HepG2 (cell line): Measurements from ENCODE around the gene KIF5B. TPM values are rescaled to one million over a fixed set of nuclear protein-coding genes. Genes with fewer than 3 reads are reported as not detected.
A peak's percentile ranks its signal among the peaks of the same experiment; 100 is the strongest.

Experiments
- ARID4A ChIP-seq: sonication (generic); formaldehyde crosslinking; IDR thresholded peaks from 2 replicates; pipeline ENCODE4 v1.5.0; 2020; ENCODE audit warnings: mild to moderate bottlenecking, missing genetic modification reagents, borderline replicate concordance
- ATF7 ChIP-seq, 2 experiments: fragments of 450-650 bp in 1 of 2; sonication (generic) in 1 of 2; formaldehyde crosslinking in 1 of 2; IDR thresholded peaks; 2 replicates each; pipeline versions ENCODE4 v1.4.0 to v1.6.1; 2016 to 2020; ENCODE audit warnings: antibody characterized with exemption in 1 of 2, mild to moderate bottlenecking in 1 of 2, missing genetic modification reagents in 1 of 2
- ATM ChIP-seq: fragments of 450-650 bp; IDR thresholded peaks from 2 replicates; pipeline ENCODE4 v1.7.1; 2017; ENCODE audit warnings: mild to moderate bottlenecking, borderline replicate concordance
- CAMTA2 ChIP-seq: sonication (generic); formaldehyde crosslinking; IDR thresholded peaks from 2 replicates; pipeline ENCODE4 v1.4.0; 2020; ENCODE audit warnings: mild to moderate bottlenecking, missing genetic modification reagents, borderline replicate concordance
- CC2D1A ChIP-seq: sonication (generic); formaldehyde crosslinking; IDR thresholded peaks from 2 replicates; pipeline ENCODE4 v1.8.1; 2023; ENCODE audit warnings: mild to moderate bottlenecking, missing genetic modification reagents
- CREBL2 ChIP-seq: sonication (generic); formaldehyde crosslinking; IDR thresholded peaks from 2 replicates; pipeline ENCODE4 v1.8.1; 2023; ENCODE audit warnings: missing genetic modification reagents, mild to moderate bottlenecking, borderline replicate concordance
- ETV5 ChIP-seq: IDR thresholded peaks from 2 replicates; pipeline ENCODE4 v1.6.1; 2018; ENCODE audit warnings: missing biosample characterization, missing genetic modification reagents, inconsistent platforms, borderline replicate concordance
- KDM1A ChIP-seq: IDR thresholded peaks from 2 replicates; pipeline ENCODE4 v1.6.1; 2016; ENCODE audit warnings: missing compliant biosample characterization
- MAX ChIP-seq: IDR thresholded peaks from 2 replicates; pipeline ENCODE4 v1.6.1; 2012; ENCODE audit warnings: inconsistent platforms
- MLLT10 ChIP-seq: sonication (generic); formaldehyde crosslinking; IDR thresholded peaks from 2 replicates; pipeline ENCODE4 v1.4.0; 2020; ENCODE audit warnings: missing genetic modification reagents
- MLX ChIP-seq: IDR thresholded peaks from 2 replicates; pipeline ENCODE4 v1.6.1; 2016
- PTBP1 ChIP-seq: fragments of 200-400 bp; formaldehyde crosslinking; IDR thresholded peaks from 2 replicates; pipeline ENCODE4 v1.6.1; 2018; ENCODE audit warnings: low read length, low read depth; ENCODE audit not compliant: poor library complexity, severe bottlenecking
- RFXAP ChIP-seq: sonication (generic); formaldehyde crosslinking; IDR thresholded peaks from 2 replicates; pipeline ENCODE4 v1.4.0; 2020; ENCODE audit warnings: missing genetic modification reagents, borderline replicate concordance
- SIX1 ChIP-seq: sonication (generic); formaldehyde crosslinking; IDR thresholded peaks from 2 replicates; pipeline ENCODE4 v1.4.0; 2020; ENCODE audit warnings: missing genetic modification reagents, borderline replicate concordance
- SMARCC2 ChIP-seq: fragments of 450-650 bp; IDR thresholded peaks from 2 replicates; pipeline ENCODE4 v1.6.1; 2017; ENCODE audit warnings: antibody characterized with exemption, mild to moderate bottlenecking
- SP5 ChIP-seq: IDR thresholded peaks from 2 replicates; pipeline ENCODE4 v1.6.1; 2016; ENCODE audit warnings: low read depth, borderline replicate concordance
- TAF15 ChIP-seq: fragments of 200-400 bp; formaldehyde crosslinking; IDR thresholded peaks from one replicate; pipeline ENCODE4 v1.6.1; 2018; ENCODE audit warnings: mild to moderate bottlenecking, low read depth, low read length; ENCODE audit not compliant: poor library complexity, severe bottlenecking
- THAP11 ChIP-seq: IDR thresholded peaks from 2 replicates; pipeline ENCODE4 v1.6.1; 2016; ENCODE audit warnings: missing biosample characterization, missing genetic modification reagents
- TIGD3 ChIP-seq: sonication (generic); formaldehyde crosslinking; IDR thresholded peaks from 2 replicates; pipeline ENCODE4 v1.5.1; 2020; ENCODE audit warnings: mild to moderate bottlenecking, missing genetic modification reagents, borderline replicate concordance
- ZFP91 ChIP-seq: sonication (generic); formaldehyde crosslinking; IDR thresholded peaks from 2 replicates; pipeline ENCODE4 v1.9.0; 2022; ENCODE audit warnings: missing genetic modification reagents, mild to moderate bottlenecking, borderline replicate concordance
- ZNF138 ChIP-seq: sonication (generic); formaldehyde crosslinking; IDR thresholded peaks from 2 replicates; pipeline ENCODE4 v1.5.0; 2020; ENCODE audit warnings: mild to moderate bottlenecking, low read depth, missing genetic modification reagents
- ZNF274 ChIP-seq: sonication (generic); formaldehyde crosslinking; IDR thresholded peaks from 2 replicates; pipeline ENCODE4 v1.5.1; 2020; ENCODE audit warnings: mild to moderate bottlenecking, missing genetic modification reagents
- ZNF354B ChIP-seq: sonication (generic); formaldehyde crosslinking; IDR thresholded peaks from 2 replicates; pipeline ENCODE4 v1.8.0; 2022; ENCODE audit warnings: mild to moderate bottlenecking, missing genetic modification reagents
- polyA plus RNA-seq, 8 experiments: library from polyadenylated mRNA; depleted of rRNA in 3 of 8; stranded (reverse) in 7 of 8; unstranded in 1 of 8; fragments of >200 nt; fragmentation: Illumina TruSeq in 4 of 8; extraction: Trizol in 4 of 8; gene quantifications; 2 replicates each; pipeline versions ENCODE4 v1.2.1 to v1.2.3, GENCODE V29; 2011 to 2016; ENCODE audit warnings: low read depth in 4 of 8, missing spikeins in 1 of 8, mixed read lengths in 1 of 8; ENCODE audit not compliant: insufficient read depth in 1 of 8
- total RNA-seq, 5 experiments: library from RNA; depleted of rRNA; stranded (reverse); fragments of >200 nt; fragmentation: Illumina TruSeq; extraction: Trizol; gene quantifications; 2 replicates each; pipeline ENCODE4 v1.2.3, GENCODE V29; 2016; ENCODE audit warnings: low read depth in 1 of 5

Gene KIF5B
- total and polyA plus RNA-seq, 2 of the 13 experiments (the other 11 are each of a cell fraction or from before 2014, with no cell fraction given): 34.3 to 133 TPM

- TF ChIP-seq PTBP1 (no peak), SP5 (CRISPR knock-in tag) (no peak), RFXAP (CRISPR knock-in tag) (0 out of 2 replicates have a peak, but pooled peaks have one; percentile 45), MLX (no peak), CREBL2 (CRISPR knock-in tag) (no peak), KDM1A (CRISPR knock-in tag) (no peak), MAX (peak; percentile 53), ZFP91 (CRISPR knock-in tag) (no peak), ZNF138 (CRISPR knock-in tag) (no peak), TAF15 (no peak), ETV5 (CRISPR knock-in tag) (peak; percentile 33; the same call in 1 of the 2 replicates), ARID4A (CRISPR knock-in tag) (0 out of 2 replicates have a peak, but pooled peaks have one; percentile 16), THAP11 (CRISPR knock-in tag) (no peak), ZNF274 (CRISPR knock-in tag) (no peak), TIGD3 (CRISPR knock-in tag) (no peak), MLLT10 (CRISPR knock-in tag) (no peak), ATM (no peak), SIX1 (no peak), CAMTA2 (CRISPR knock-in tag) (no peak), ATF7 (IDR thresholded peaks at IDR 0.05) (no peak), ATF7 (CRISPR knock-in tag; IDR thresholded peaks at IDR 0.05) (no peak), SMARCC2 (no peak), ZNF354B (no peak), CC2D1A (CRISPR knock-in tag) (no peak)
These were observed 3.2 kb upstream of the KIF5B start (continued) for GRCh38 chr10:32059472-32059871.
